ENCODE data around the gene IL10RA. TPM values are rescaled to one million over a fixed set of nuclear protein-coding genes. Genes with fewer than 3 reads are reported as not detected.

Gene IL10RA
- total RNA-seq, 2 experiments from 2014 or later, result 15.7 to 25.2 TPM

- BruUV-seq (replicated peaks), result no TSS peak
- intact Hi-C loops (cut with micrococcal nuclease; ENCODE audit: unreplicated experiment), result no loop called here
- DNase-seq (ENCODE audit: low spot score), result no peak
- Histone ChIP-seq H3K36me3 (ENCODE audit: insufficient read depth, low read length) (no peaks in the 10 kb centered on the region), H4K20me1 (ENCODE audit: insufficient read depth, low read length) (no peaks in the 10 kb centered on the region), H3K4me2 (ENCODE audit: low read length) (no peak overlapping the region), H3K9me3 (ENCODE audit: low read length) (peaks cover 27% of the 10 kb centered on the region; the same call in 1 of the 2 replicates), H3K9me2 (ENCODE audit: insufficient read depth, low read length) (no peaks in the 10 kb centered on the region), H3K79me2 (ENCODE audit: insufficient read depth, low read depth, low read length) (no peaks in the 10 kb centered on the region), H3K4me3 (ENCODE audit: low read depth, low read length, poor library complexity, severe bottlenecking) (no peak overlapping the region), H3K4me1 (ENCODE audit: insufficient read depth, low read length, poor library complexity, severe bottlenecking) (peaks cover 8% of the 10 kb centered on the region), H3K27ac (ENCODE audit: low read depth, low read length, poor library complexity, severe bottlenecking) (no peak overlapping the region), H2AFZ (ENCODE audit: low read length) (no peak overlapping the region)
- ChIA-PET CTCF (ENCODE audit: unreplicated experiment) (no interaction called here), POLR2A (interaction anchor here (1.5 kb wide), 1 partner anchor 25 kb away, joined by 3 read pairs; the partner anchor contains the start of gene IL10RA)
- TF ChIP-seq, protein P1, sequence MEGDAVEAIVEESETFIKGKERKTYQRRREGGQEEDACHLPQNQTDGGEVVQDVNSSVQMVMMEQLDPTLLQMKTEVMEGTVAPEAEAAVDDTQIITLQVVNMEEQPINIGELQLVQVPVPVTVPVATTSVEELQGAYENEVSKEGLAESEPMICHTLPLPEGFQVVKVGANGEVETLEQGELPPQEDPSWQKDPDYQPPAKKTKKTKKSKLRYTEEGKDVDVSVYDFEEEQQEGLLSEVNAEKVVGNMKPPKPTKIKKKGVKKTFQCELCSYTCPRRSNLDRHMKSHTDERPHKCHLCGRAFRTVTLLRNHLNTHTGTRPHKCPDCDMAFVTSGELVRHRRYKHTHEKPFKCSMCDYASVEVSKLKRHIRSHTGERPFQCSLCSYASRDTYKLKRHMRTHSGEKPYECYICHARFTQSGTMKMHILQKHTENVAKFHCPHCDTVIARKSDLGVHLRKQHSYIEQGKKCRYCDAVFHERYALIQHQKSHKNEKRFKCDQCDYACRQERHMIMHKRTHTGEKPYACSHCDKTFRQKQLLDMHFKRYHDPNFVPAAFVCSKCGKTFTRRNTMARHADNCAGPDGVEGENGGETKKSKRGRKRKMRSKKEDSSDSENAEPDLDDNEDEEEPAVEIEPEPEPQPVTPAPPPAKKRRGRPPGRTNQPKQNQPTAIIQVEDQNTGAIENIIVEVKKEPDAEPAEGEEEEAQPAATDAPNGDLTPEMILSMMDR (conservative IDR thresholded peaks at IDR 0.05; ENCODE audit: low read length), result no peak
Measured at GRCh38 chr11:117961896-117962295, 24.3 kb upstream of the IL10RA start.

DNA sequence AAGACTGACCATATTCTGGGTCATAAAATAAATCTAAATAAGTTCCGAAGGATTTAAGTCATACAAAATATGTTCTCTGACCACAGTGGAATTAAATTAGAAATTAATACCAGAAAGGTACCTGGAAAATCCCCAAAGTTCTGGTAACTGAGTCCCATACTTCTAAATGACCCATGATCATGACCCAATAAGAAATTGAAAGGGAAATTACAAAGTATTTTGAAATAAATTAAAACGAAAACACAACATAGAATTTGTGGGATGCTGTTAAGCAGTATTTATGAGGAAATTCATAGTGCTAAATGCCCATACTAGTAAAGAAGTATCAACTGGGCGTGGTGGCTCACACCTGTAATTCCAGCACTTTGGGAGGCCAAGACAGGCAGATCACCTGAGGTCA is 23.4 kb upstream of the IL10RA start:
- H3K4me2 ChIP-seq (ENCODE audit: low read length), result no peak overlapping the region
- H3K27ac ChIP-seq (ENCODE audit: low read depth, low read length, poor library complexity, severe bottlenecking), result no peak overlapping the region
- H4K20me1 ChIP-seq (ENCODE audit: insufficient read depth, low read length), result no peaks in the 10 kb centered on the region
- no peaks in the 10 kb centered on the region for H3K9me2 ChIP-seq (ENCODE audit: insufficient read depth, low read length)
- no peaks in the 10 kb centered on the region for H3K79me2 ChIP-seq (ENCODE audit: insufficient read depth, low read depth, low read length)
- no TSS peak for BruUV-seq (replicated peaks)
- intact Hi-C loops (cut with micrococcal nuclease; ENCODE audit: unreplicated experiment), result no loop called here
- POLR2A ChIA-PET, result no interaction called here
- no peaks in the 10 kb centered on the region for H3K36me3 ChIP-seq (ENCODE audit: insufficient read depth, low read length)
- DNase-seq (ENCODE audit: low spot score), result no peak
- TF ChIP-seq, protein P1 (conservative IDR thresholded peaks at IDR 0.05; ENCODE audit: low read length), result no peak
- no peak for TF ChIP-seq EZH2phosphoT487 (IDR thresholded peaks at IDR 0.05; ENCODE audit: borderline replicate concordance, low read depth, low read length)
- no peak overlapping the region for H2AFZ ChIP-seq (ENCODE audit: low read length)
- H3K4me3 ChIP-seq (ENCODE audit: low read depth, low read length, poor library complexity, severe bottlenecking), result no peak overlapping the region
- peaks cover 8% of the 10 kb centered on the region for H3K4me1 ChIP-seq (ENCODE audit: insufficient read depth, low read length, poor library complexity, severe bottlenecking)
- peaks cover 18% of the 10 kb centered on the region; the same call in 1 of the 2 replicates for H3K9me3 ChIP-seq (ENCODE audit: low read length)
- CTCF ChIA-PET (ENCODE audit: unreplicated experiment), result no interaction called here

- Histone ChIP-seq H3K27ac (ENCODE audit: low read depth, low read length, poor library complexity, severe bottlenecking) (no peak overlapping the region), H3K36me3 (ENCODE audit: insufficient read depth, low read length) (no peaks in the 10 kb centered on the region), H3K9me2 (ENCODE audit: insufficient read depth, low read length) (no peaks in the 10 kb centered on the region), H3K79me2 (ENCODE audit: insufficient read depth, low read depth, low read length) (no peaks in the 10 kb centered on the region), H3K4me2 (ENCODE audit: low read length) (no peak overlapping the region), H4K20me1 (ENCODE audit: insufficient read depth, low read length) (no peaks in the 10 kb centered on the region), H2AFZ (ENCODE audit: low read length) (no peak overlapping the region), H3K4me3 (ENCODE audit: low read depth, low read length, poor library complexity, severe bottlenecking) (no peak overlapping the region), H3K9me3 (ENCODE audit: low read length) (no peaks in the 10 kb centered on the region), H3K4me1 (ENCODE audit: insufficient read depth, low read length, poor library complexity, severe bottlenecking) (no peaks in the 10 kb centered on the region)
- CTCF ChIA-PET (ENCODE audit: unreplicated experiment), result no interaction called here
- no peak for TF ChIP-seq EZH2phosphoT487 (IDR thresholded peaks at IDR 0.05; ENCODE audit: borderline replicate concordance, low read depth, low read length)
- TF ChIP-seq, protein P1 (conservative IDR thresholded peaks at IDR 0.05; ENCODE audit: low read length), result no peak
- POLR2A ChIA-PET, result no interaction called here
- no peak for DNase-seq (ENCODE audit: low spot score)
- BruUV-seq (replicated peaks), result no TSS peak
- intact Hi-C loops (cut with micrococcal nuclease; ENCODE audit: unreplicated experiment), result no loop called here
Measured at GRCh38 chr11:117966908-117967307, 19.3 kb upstream of the IL10RA start.

All from OCI-LY7 (cell line).